WTC11 (cell line): ENCODE data around the gene COL5A3.

Source experiments
- PRRX2 ChIP-seq: fragments of 250-450 bp; sonication (Bioruptor Pico); IDR thresholded peaks from 2 replicates; pipeline ENCODE4 v1.8.0; 2021; ENCODE audit warnings: mild to moderate bottlenecking
- ZNF121 ChIP-seq: sonication (generic); formaldehyde crosslinking; IDR thresholded peaks from 2 replicates; pipeline ENCODE4 v1.8.0; 2023; ENCODE audit warnings: missing genetic modification reagents
- TF ChIP-seq, protein P1 (sequence below): sonication (generic); formaldehyde crosslinking; IDR thresholded peaks from 2 replicates; pipeline ENCODE4 v1.8.0; 2022; ENCODE audit warnings: mild to moderate bottlenecking, missing genetic modification reagents
- TF ChIP-seq, protein P2 (sequence below): sonication (generic); formaldehyde crosslinking; IDR thresholded peaks from 2 replicates; pipeline ENCODE4 v1.8.1; 2022; ENCODE audit warnings: low read depth, missing genetic modification reagents, borderline replicate concordance
- TF ChIP-seq, protein P3 (sequence below): sonication (generic); formaldehyde crosslinking; IDR thresholded peaks from 2 replicates; pipeline ENCODE4 v1.8.1; 2023; ENCODE audit warnings: mild to moderate bottlenecking, missing genetic modification reagents, moderate library complexity
- TF ChIP-seq, protein P4 (sequence below): fragments of 200-600 bp; IDR thresholded peaks from 2 replicates; pipeline ENCODE4 v1.8.0; 2022; ENCODE audit warnings: antibody characterized with exemption

DNA sequence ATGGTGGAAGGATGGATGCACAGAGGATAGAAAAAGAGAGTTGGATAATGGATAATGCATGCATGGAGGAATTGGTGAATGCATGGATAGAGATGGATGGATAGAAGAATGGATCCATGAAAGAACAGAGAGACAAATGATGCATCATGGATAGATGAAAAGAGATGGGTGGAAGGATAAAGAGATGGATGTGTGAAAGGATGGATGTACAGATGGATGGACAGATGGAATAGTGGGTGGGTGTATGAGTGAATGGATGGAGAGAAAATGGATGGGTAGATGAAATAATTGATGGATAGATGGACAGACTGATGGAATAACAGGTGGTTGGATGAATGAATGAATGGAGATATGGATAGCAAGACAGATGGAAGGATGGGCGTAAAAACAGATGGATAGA is 99.7 kb downstream of the COL5A3 start:
- TF ChIP-seq, protein P1, sequence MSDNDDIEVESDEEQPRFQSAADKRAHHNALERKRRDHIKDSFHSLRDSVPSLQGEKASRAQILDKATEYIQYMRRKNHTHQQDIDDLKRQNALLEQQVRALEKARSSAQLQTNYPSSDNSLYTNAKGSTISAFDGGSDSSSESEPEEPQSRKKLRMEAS: no peak
- no peak for TF ChIP-seq ZNF121
- TF ChIP-seq, protein P2, sequence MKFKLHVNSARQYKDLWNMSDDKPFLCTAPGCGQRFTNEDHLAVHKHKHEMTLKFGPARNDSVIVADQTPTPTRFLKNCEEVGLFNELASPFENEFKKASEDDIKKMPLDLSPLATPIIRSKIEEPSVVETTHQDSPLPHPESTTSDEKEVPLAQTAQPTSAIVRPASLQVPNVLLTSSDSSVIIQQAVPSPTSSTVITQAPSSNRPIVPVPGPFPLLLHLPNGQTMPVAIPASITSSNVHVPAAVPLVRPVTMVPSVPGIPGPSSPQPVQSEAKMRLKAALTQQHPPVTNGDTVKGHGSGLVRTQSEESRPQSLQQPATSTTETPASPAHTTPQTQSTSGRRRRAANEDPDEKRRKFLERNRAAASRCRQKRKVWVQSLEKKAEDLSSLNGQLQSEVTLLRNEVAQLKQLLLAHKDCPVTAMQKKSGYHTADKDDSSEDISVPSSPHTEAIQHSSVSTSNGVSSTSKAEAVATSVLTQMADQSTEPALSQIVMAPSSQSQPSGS (CRISPR knock-in tag): no peak
- TF ChIP-seq, protein P3, sequence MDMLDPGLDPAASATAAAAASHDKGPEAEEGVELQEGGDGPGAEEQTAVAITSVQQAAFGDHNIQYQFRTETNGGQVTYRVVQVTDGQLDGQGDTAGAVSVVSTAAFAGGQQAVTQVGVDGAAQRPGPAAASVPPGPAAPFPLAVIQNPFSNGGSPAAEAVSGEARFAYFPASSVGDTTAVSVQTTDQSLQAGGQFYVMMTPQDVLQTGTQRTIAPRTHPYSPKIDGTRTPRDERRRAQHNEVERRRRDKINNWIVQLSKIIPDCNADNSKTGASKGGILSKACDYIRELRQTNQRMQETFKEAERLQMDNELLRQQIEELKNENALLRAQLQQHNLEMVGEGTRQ (CRISPR knock-in tag): no peak
- TF ChIP-seq, protein P4, sequence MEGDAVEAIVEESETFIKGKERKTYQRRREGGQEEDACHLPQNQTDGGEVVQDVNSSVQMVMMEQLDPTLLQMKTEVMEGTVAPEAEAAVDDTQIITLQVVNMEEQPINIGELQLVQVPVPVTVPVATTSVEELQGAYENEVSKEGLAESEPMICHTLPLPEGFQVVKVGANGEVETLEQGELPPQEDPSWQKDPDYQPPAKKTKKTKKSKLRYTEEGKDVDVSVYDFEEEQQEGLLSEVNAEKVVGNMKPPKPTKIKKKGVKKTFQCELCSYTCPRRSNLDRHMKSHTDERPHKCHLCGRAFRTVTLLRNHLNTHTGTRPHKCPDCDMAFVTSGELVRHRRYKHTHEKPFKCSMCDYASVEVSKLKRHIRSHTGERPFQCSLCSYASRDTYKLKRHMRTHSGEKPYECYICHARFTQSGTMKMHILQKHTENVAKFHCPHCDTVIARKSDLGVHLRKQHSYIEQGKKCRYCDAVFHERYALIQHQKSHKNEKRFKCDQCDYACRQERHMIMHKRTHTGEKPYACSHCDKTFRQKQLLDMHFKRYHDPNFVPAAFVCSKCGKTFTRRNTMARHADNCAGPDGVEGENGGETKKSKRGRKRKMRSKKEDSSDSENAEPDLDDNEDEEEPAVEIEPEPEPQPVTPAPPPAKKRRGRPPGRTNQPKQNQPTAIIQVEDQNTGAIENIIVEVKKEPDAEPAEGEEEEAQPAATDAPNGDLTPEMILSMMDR: no peak
- TF ChIP-seq PRRX2 (CRISPR knock-in tag): no peak
